Left ventricle myocardium superior (tissue), 1 donor: ENCODE measurements around the gene HSPA2. TPM values are rescaled to one million over a fixed set of nuclear protein-coding genes. Genes with fewer than 3 reads are reported as not detected.

ENCODE experiments used
- ATAC-seq: fragments of 200-7000 bp; cut with Tn5 transposase; one replicate; pipeline ENCODE4 v1.9.1; 2020; ENCODE audit warnings: mild to moderate bottlenecking, moderate library complexity
- DNase-seq: peaks from one replicate; pipeline ENCODE4 v3.0.0-alpha.2; 2020
- intact Hi-C: fragments of 100-400 bp; cut with micrococcal nuclease; formaldehyde crosslinking; loops from one replicate; pipeline ENCODE4 v1.11.0; 2022
- long read RNA-seq: library from polyadenylated mRNA; unstranded; transcript quantifications from one replicate; pipeline ENCODE4 v2.0.0, GENCODE V29; 2021
- total RNA-seq: library from RNA; stranded (reverse); fragmentation: NEBNext Ultra II Directional; extraction: Animal tissue kit (Norgen Biotek cat#: 25700); gene quantifications from one replicate; pipeline ENCODE4 v1.2.1, GENCODE V29; 2021
- donor health status: DM: no; HTN: yes; CAD: no; lungs with severe emphysema.

Gene HSPA2
- total RNA-seq, result 13.8 TPM
- long read RNA-seq, transcript HSPA2-201 (1 exons, 2,767 nt), result major isoform, 55 of 55 reads
- long read RNA-seq, partial matches to known transcripts, result 0 of 55 reads
- long read RNA-seq, other reads (novel, unspliced or antisense), result 0 of 55 reads

DNA sequence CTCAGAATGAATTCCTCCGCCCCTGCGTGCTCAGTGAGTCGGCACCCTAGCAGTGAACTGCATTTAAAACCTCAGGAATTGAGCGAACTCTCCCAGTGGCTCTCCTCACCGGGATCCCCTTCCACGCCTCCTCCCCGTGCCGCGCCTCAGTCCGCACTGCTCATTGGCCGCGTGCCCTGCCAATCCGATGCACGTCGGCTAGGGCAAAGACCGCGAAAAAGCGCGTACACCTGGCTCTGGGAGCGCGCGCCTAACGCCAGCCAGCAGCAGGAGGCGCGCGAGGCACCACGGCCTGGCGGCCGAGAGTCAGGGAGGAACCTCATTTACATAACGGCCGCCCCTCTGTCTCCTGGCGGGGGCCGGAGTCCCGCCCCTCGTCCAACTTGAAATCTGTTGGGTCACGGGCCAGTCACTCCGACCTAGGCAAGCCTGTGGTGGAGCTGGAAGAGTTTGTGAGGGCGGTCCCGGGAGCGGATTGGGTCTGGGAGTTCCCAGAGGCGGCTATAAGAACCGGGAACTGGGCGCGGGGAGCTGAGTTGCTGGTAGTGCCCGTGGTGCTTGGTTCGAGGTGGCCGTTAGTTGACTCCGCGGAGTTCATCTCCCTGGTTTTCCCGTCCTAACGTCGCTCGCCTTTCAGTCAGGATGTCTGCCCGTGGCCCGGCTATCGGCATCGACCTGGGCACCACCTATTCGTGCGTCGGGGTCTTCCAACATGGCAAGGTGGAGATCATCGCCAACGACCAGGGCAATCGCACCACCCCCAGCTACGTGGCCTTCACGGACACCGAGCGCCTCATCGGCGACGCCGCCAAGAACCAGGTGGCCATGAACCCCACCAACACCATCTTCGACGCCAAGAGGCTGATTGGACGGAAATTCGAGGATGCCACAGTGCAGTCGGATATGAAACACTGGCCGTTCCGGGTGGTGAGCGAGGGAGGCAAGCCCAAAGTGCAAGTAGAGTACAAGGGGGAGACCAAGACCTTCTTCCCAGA lies at the start of gene HSPA2:
Gene HSPA2, plus strand, starts transcription at position 534 of the 995 bp plus-strand sequence. Its CDS starts 109 bp downstream, at position 643.
- intact Hi-C loops, result loop anchor here (10.0 kb wide), 1 partner anchor 94 kb away; no protein-coding TSS in a partner anchor
- DNase-seq, result peak; percentile 99

DNA sequence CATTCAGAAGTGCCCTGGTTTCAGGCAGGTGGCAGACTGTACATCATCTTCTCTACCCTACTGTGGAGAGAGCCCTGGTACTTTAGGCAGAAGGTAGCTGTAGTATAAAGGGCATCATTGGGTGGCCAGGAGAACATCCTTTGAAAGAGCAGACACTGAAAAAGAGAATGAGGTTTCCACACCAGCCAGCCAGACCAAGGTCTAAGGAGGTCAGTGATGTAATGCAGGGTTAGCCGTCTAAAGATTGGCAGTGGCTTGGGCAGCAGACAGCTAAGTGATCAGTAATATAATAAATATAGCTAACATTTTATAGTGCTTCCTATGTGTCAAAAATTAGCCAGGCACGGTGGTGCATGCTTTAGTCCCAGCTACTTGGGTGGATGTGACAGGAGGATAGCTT lies 48.9 kb upstream of the HSPA2 start:
- peak; percentile 53 for ATAC-seq
- DNase-seq, result no peak
- intact Hi-C loops, result no loop called here

More for the DNA sequence above, at the start of gene HSPA2:
- ATAC-seq, result peak; percentile 98

DNA sequence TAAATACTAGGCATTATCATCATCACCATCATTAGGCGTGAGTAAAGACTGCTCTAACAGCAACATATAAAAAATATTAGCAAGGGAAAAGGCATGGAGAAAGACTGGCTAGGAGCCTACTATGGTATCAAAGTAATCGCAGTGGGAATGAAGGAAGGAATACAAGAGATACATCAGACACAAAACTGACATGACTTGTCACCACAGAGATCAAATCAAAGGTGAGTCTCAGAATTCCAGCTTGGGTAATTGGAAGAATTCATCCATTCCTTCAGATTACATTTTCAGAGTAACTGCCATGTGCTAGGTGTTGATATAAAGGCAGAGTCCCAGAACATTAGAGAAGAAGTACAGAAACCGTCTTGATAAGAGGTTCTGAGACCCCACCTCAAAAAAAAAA lies 47.1 kb upstream of the HSPA2 start:
- DNase-seq (no peak), ATAC-seq (no peak)
- intact Hi-C loops, result no loop called here

DNA sequence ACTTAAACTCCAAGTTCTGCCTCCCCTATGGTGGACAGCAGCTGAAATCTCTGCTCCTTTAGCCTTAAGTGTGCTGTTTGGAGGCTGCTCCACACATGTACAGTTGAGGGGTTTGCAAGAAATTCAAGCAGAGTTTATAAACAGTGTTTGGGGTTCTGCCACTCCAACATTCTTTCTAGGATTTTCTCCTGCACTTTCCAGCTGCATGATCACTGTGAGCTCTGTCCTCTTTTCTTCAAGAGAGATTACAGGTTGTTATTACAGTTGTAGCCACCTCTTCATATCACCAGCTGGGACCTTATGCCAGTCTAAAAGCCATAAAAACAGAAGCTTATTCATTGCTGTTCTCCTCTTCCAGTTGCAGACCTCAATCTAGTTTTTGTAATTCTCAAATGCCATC lies 45.3 kb upstream of the HSPA2 start:
- DNase-seq (no peak), ATAC-seq (no peak)
- intact Hi-C loops, result no loop called here

DNA sequence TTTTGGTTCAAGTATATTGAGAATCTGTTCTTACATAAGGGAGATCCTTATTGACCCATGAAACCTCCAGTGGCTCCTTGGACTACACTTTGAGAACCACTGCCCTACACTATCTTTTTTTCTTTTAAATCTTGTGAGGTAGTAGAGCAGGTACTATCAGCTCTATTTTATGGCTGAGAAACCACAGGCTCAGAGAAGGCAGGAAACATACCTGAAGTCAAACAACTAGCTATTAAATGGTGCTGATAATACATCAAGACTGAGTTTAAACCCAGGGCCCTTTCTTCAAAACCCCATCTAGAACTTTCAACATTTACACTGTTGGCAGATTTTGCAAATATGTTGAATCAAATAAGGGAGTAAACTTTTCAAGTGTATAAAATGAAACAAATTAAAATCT lies 43.8 kb upstream of the HSPA2 start:
- intact Hi-C loops, result no loop called here
- no peak for ATAC-seq
- no peak for DNase-seq

DNA sequence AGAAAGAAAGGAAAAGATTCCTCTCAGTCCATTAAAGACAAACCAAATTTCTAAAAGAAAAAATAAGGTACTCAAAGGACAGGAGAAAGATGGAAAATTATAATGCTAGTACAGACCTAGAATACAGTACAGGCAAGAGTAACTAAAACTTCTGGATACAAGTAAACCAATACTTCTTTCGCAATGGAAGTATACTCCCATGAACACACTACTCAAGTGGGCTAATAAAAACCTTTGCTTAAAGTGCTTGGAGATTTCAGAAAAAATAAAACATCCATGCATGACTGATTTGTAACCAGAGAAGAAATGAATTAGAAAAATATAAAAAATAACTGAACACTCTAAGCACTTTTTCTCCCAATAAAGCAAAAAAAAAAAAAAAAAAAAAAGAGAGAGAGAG lies 40.5 kb upstream of the HSPA2 start:
- ATAC-seq (no peak), DNase-seq (no peak)
- intact Hi-C loops, result no loop called here

DNA sequence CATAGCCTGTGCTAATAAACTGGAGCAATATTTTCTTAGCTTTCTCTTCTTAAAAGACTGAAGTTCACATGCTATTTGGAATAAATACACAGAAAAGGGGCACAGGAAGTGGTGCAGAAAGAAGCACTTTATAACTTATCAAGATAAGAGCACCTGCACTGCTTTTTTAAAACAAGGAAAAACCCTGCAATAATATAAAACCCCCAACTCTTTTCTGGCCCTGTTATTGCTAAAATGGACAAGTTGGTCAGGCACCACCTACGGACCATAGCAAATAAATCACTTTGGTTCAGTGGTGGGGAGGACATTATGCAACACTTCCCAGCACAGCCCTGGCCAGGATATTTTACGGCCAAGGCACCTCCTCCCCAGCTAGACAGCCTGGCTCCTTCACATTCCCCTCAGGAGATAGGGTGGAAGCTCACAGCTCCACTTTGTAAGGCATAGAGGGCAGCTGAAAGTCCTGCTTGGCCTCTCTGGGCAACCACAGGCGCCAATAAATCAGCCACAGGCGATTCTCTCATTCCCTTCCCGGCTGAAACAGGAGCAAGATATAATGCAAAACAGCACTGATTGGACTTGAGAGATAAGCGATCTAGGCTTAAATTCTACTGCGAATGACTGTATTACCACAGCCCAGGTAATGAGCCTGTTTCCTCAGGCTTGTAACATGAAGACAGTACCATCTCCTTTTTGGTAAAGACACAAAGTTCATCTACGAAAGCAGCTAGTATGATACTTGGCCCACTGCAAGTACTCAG lies 39.0 kb upstream of the HSPA2 start:
- intact Hi-C loops, result no loop called here
- peak; percentile 24 for ATAC-seq
- DNase-seq, result peak; percentile 61

DNA sequence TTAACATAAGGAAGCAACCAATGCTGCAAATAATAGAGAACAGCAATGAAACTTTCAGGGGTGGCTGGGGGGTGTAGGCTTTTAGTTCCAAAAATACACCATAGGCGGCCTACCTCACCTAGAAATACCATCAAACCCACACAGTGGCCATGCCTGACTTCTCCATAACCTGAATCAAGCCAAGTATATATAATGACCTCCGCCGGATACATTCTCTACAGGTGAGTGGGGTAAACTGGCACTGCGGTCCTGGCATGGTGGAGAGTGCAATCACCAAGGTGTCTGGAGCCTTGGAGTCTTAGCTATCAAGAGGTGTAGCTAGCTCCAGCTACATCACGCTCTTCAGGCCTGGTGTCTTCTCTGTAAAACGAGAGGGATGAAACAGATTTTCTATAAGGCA lies 38.1 kb upstream of the HSPA2 start:
- ATAC-seq (no peak), DNase-seq (no peak)
- intact Hi-C loops, result no loop called here

DNA sequence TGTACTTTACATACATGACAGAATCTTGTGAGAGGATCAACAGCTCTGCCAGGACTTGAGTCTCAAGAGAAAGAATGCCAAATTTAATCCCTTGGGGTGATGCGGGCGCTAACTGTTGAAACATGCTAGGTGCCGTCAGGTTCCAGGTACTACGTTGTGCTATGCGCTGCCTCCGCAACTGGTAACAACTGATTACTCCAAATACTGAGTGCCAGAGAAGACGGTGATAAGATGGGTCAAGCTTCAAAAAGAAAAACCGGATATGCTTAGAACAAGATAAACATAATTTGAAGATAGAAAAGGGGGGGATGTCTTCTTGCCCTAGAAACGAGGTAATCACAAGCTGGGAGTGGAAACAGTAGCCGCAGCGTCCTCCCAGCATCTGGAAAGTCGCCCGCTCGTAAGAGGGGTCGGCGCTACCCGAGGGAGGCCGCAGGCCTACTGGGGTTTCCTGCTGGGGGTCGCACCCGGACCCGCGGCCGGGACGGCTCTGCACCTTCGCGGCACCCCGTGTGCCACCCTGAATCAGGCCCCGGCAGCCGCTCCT lies 37.6 kb upstream of the HSPA2 start:
- intact Hi-C loops, result no loop called here
- peak; percentile 0 for ATAC-seq
- no peak for DNase-seq

DNA sequence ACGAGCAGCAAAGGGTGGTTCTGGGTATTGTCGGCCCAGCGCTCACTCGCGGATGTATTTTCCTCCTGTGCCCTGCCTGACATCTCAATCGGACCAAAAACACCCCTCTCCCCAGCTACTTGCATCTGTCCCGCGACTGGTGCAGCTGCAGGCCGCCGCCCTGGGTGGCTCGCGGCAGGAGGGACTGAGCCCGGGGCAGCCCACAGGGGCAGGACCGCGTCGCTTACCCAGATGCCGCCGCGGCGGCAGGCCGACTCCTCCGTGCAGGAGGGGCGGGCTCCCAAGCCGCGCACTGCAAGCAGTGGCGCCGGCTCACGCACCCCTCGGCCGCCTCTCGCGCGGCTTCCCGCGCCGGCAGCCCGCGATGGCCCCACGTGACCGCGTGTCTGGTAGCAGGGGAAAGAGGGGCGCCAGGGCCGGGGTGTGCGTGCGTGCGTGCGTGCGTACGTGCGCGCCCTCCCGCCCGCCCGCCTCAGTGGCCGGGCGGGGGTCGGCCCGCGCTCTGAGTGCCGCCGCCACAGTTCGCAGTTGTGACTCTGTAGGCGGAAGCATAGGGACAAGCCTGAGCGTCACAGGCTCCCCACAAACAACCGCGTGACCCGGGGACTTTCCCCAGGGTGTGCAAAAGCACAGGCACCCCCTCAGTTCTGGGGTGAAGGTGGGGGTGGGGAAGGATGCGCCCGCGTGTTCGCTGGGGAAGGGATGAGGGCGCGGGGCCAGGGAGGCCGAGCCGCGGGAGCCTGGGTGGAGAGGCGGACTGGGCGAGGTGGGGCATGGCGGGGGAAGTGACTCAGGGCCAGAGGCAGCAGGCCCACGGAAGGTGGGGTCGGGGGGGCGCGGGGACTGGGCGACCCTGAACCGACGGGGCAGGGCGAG lies 36.9 kb upstream of the HSPA2 start, which contains the start of gene ZBTB25:
Gene ZBTB25, minus strand, starts transcription at position 405 of the 876 bp plus-strand sequence. CDS start 13,305 bp downstream, outside the sequence.
- intact Hi-C loops, result no loop called here
- ATAC-seq, result peak; percentile 81
- peak; percentile 95 for DNase-seq

DNA sequence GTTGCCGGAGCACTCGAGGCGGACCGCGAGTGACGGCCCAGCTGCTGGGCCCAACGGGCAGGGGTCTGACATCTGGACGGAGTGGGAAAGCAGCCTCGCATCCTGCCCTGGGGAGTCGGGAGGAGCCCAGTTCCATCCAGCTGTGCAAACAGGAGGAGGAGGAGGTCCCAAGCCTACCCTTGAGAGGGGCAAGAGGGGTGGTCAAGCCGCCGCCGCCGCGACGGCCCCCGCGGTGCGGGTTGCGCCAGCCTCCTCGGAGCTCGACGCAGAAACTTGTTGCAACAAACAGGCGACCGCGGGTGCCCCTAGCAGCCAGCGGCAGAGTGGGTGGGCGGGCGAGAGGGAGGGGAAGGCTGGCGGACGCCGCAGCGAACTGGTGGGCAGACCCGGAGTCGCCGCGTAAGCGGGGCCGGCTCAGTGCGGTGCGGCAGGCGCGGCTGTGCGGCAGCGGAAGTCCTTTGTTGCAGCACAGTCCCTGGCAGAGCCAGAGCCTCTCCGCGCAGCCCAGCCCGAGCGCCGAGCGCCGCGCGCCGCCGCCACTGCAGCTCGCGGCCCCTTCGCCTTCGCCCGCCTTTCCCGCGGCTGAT lies 36.1 kb upstream of the HSPA2 start, which contains the start of gene ZBTB1:
Gene ZBTB1, plus strand, starts transcription at position 461 of the 587 bp plus-strand sequence. CDS start 16,735 bp downstream, outside the sequence.
- intact Hi-C loops, result no loop called here
- ATAC-seq (peak; percentile 68), DNase-seq (peak; percentile 92)

DNA sequence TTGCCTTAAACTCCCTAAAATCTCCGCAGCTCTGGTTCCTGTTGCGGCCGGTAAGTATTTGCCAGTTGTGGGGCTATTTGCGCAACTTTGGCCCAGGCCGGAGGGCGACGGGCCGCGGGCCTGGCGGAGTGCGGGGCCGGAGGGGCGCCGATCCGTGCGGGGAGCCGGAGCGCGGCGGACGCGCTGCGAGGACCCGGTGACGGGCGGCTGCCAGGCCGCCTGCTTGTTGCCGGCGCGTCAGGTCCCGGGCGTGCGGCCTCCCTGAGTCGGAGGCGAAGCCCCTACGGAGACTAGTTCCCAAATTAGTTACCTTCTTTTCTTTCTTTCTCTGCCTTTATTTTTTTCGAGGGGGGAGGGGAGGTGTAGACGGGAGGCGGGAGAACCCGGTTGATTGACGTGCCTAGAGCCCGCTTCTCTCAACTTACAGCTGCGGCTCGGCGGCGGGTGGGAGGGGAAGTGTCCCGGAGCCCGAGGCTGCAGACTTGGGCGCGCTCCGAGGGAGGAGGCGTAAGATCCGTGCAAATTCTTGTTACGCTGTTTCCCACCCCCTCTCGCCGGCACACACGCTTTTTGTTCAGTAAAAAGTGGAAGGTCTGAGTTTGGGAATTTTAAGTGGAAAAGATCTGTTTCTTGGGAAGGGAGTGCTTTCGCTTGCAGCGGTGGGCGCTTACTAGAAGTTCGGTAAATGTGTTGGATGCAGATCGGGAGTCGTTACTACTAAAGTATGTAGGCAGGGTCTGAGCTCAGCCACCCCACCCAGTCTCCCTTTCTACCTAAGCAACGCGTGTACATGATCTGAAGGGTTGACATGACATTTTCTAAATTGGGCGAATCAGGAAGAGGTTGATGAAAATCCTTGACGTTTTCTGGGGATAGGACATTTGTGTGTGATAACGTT lies 35.4 kb upstream of the HSPA2 start:
- peak; percentile 93 for DNase-seq
- ATAC-seq, result peak; percentile 61
- intact Hi-C loops, result no loop called here

DNA sequence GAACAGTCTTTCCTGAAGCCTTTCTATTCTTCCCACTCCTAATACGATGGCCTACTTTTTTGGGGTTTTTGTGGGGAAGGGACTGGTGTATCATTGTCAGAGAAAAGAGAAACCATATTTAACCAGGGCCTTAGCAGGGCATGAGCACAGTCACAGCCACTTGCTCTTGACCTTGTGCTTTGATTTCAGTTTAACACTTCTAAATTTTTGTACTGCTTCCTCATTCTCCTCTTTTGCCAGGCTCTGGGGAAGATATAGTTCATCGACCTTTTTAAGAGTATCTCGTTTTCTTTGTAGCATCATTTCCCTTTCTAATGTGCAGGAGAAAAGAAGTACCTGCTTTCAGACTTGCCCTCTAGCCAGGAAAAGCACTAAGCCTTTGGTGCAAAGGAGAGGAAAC lies 33.8 kb upstream of the HSPA2 start:
- ATAC-seq (no peak), DNase-seq (no peak)
- intact Hi-C loops, result no loop called here

DNA sequence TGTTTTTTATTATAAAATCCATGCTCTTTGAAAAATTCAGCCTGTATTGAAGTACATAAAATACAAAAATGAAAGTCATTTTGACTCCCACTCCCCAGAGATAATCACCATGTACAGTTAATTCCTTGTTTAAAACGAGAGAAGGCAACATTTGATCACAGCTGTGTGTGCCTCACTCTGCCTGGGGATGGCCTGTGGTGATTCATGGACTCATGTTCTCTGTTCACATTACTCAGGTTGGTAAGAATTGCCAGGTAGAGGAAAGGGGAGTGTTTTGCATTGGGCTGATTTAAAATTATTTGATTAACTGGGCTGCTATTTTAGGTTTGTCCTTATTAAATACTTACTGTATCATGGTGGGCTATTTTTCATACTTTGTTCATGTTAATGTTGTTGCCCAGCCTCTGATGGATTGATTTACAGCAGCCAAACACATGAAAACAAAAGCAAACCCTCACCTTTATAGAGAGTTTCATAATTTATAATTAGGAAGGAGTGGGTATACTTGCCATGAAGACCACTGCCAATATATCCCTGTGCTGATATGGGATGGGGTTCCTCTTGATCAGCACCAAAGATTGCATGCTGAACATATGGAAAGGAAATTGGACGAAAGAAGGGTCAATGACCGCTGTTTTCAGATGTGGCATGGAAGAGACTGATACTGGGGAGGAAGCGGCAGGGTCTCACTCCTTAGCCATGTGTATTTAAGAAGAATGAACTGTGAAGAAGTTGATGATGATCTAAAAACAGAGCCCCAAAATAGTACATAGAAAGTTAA lies 33.0 kb upstream of the HSPA2 start:
- no peak for ATAC-seq
- intact Hi-C loops, result no loop called here
- DNase-seq, result no peak

DNA sequence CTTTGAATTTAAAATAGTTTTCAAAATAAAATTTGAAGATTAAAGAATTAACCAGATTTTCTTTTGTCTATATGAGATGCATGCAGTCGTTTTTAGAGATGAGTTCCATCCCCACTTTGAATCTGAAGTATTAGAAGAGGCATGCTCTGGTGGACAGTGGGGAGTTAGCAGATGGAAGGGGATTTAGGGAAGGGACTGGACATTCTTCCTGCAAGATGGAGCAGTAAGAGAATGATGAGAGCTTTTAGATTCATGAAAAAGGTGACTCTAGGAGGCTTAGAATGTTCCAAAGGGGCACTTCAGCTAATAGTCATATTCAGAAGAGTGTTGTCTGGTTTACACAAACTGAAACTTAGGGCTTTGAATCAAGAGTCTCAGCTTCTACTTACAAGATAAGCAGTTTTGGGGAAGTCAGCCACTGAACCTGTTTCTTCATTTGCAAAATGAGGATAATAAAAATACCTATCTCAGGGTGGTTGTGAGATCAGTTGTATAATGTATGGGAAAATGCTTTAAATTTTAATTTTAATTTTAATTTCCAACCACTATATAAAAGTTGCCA lies 32.2 kb upstream of the HSPA2 start:
- intact Hi-C loops, result no loop called here
- DNase-seq, result no peak
- ATAC-seq, result no peak

DNA sequence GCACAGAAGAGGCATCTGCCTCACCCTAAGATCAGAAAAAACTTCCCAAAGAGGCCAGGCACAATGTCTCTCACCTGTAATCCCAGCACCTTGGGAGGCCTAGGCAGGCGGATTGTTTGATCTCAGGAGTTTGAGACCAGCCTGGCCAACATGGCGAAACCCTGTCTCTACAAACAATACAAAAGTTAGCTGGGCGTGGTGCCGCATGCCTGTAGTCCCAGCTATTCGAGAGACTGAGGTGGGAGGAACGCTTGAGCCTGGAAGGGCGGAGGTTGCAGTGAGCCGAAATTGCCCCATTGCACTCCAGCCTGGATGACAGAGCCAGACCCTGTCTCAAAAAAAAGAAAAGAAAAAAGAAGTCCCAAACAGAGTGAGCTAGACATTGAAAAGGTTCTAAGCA lies 31.5 kb upstream of the HSPA2 start:
- ATAC-seq, result no peak
- intact Hi-C loops, result no loop called here
- no peak for DNase-seq
